Thoracic aorta (tissue), 2 donors: ENCODE results near the gene MMP24. TPM values are rescaled to one million over a fixed set of nuclear protein-coding genes. Genes with fewer than 3 reads are reported as not detected.

ENCODE experiments used
- ATAC-seq: fragments of 150-250 bp; one replicate; pipeline ENCODE4 v1.8.0; 2017; ENCODE audit warnings: low read depth; ENCODE audit not compliant: insufficient number of reproducible peaks, low FRiP score
- DNase-seq: peaks from one replicate; pipeline ENCODE4 v3.0.0-alpha.2; 2020; ENCODE audit warnings: low spot score
- H3K27ac ChIP-seq, 2 donors: fragments of 200-600 bp; sonication (generic); 1 replicate in 1 of 2; 2 replicates in 1 of 2; pipeline ENCODE4 v1.5.1; 2016; ENCODE audit warnings: mild to moderate bottlenecking in 2 of 2, moderate library complexity in 2 of 2
- H3K27me3 ChIP-seq: fragments of 200-600 bp; sonication (generic); replicated peaks from 2 replicates; pipeline ENCODE4 v1.6.0; 2016; ENCODE audit warnings: mild to moderate bottlenecking; ENCODE audit not compliant: insufficient read depth
- H3K36me3 ChIP-seq: fragments of 200-600 bp; sonication (generic); one replicate; pipeline ENCODE4 v1.5.1; 2016
- H3K4me1 ChIP-seq, 2 donors: fragments of 200-600 bp; sonication (generic); 1 replicate in 1 of 2; 2 replicates in 1 of 2; pipeline versions ENCODE4 v1.5.1 to v1.6.0; 2016; ENCODE audit warnings: low read depth in 2 of 2, mild to moderate bottlenecking in 1 of 2; ENCODE audit not compliant: control insufficient read depth in 1 of 2
- H3K4me3 ChIP-seq: fragments of 200-600 bp; sonication (generic); 2 replicates; pipeline ENCODE4 v1.5.1; 2016; ENCODE audit warnings: mild to moderate bottlenecking
- H3K9me3 ChIP-seq: fragments of 200-600 bp; sonication (generic); 2 replicates; pipeline ENCODE4 v1.5.1; 2016
- CTCF ChIP-seq: fragments of 200-600 bp; sonication (generic); IDR thresholded peaks from one replicate; pipeline ENCODE4 v1.5.1; 2019; ENCODE audit warnings: antibody characterized with exemption
- total RNA-seq, 2 donors: library from RNA; depleted of rRNA; stranded (reverse); fragments of >200 nt; gene quantifications; one replicate each; pipeline versions ENCODE4 v1.1.0 to v1.2.3, GENCODE V29; 2016

Gene MMP24
- total RNA-seq, 2 donors from 2014 or later, result 0.27 to 0.71 TPM

- H3K27me3 ChIP-seq, result no peaks in the 10 kb centered on the region
- DNase-seq, result no peak
- H3K9me3 ChIP-seq, result no peaks in the 10 kb centered on the region
- no peak for TF ChIP-seq CTCF
- ATAC-seq, result no peak
- H3K36me3 ChIP-seq, result no peaks in the 10 kb centered on the region
- H3K4me1 ChIP-seq, result peaks cover 6 to 8% of the 10 kb centered on the region in 2 donors
- H3K27ac ChIP-seq, result no peak overlapping the region
- H3K4me3 ChIP-seq, result no peak overlapping the region
Measured at GRCh38 chr20:35320396-35321126, 94.1 kb downstream of the MMP24 start.

GRCh38 chr20:35325401-35325800, 98.9 kb downstream of the MMP24 start:
- Histone ChIP-seq H3K4me3 (no peak overlapping the region), H3K4me1 (no peaks in the 10 kb centered on the region), H3K36me3 (no peaks in the 10 kb centered on the region), H3K27ac (no peak overlapping the region), H3K27me3 (no peaks in the 10 kb centered on the region), H3K9me3 (no peaks in the 10 kb centered on the region)
- DNase-seq (no peak), ATAC-seq (no peak)
- TF ChIP-seq CTCF, result no peak

GRCh38 chr20:35326021-35326739, 99.7 kb downstream of the MMP24 start:
- Histone ChIP-seq H3K4me3 (no peak overlapping the region), H3K27me3 (no peaks in the 10 kb centered on the region), H3K36me3 (no peaks in the 10 kb centered on the region), H3K27ac (no peak overlapping the region), H3K4me1 (no peaks in the 10 kb centered on the region), H3K9me3 (no peaks in the 10 kb centered on the region)
- no peak for DNase-seq
- no peak for ATAC-seq
- TF ChIP-seq CTCF, result no peak

Other genes starting within 250 kb of the MMP24 start
- gene TRPC4AP, start 133.9 kb upstream of the MMP24 start, total RNA-seq, result 10 to 100 TPM; 65.8 to 73.6 TPM
- gene EDEM2, start 79.4 kb upstream of the MMP24 start, total RNA-seq, result 10 to 100 TPM; 24.6 to 25.3 TPM
- gene PROCR, start 54.6 kb upstream of the MMP24 start, total RNA-seq, result 10 to 100 TPM; 66.9 to 74.7 TPM
- 10 to 100 TPM; 38.1 to 38.3 TPM for gene MMP24OS, start 51.4 kb downstream of the MMP24 start, total RNA-seq
- gene EIF6, start 58.1 kb downstream of the MMP24 start, total RNA-seq, result 10 to 100 TPM; 46.2 to 76.6 TPM
- gene FAM83C, start 65.7 kb downstream of the MMP24 start, total RNA-seq, result not detected
- gene UQCC1, start 185.3 kb downstream of the MMP24 start, total RNA-seq, result 10 to 100 TPM; 32.7 to 38.0 TPM
- gene GDF5, start 211.5 kb downstream of the MMP24 start, total RNA-seq, result 1 to 10 TPM in 1 of 2 donors, under 1 TPM in 1; 0.63 to 3.0 TPM
- 10 to 100 TPM; 28.7 to 29.2 TPM for gene CEP250, start 228.9 kb downstream of the MMP24 start, total RNA-seq